GM12874 (cell line): ENCODE measurements around the gene CNTNAP5.

ENCODE experiments used
- TF ChIP-seq, protein P1 (sequence below): IDR thresholded peaks from 2 replicates; pipeline ENCODE4 v1.5.1; 2011; ENCODE audit warnings: low read depth, mild to moderate bottlenecking, control low read depth, low read length, moderate library complexity; ENCODE audit not compliant: insufficient read depth

The CNTNAP5 gene

DNA sequence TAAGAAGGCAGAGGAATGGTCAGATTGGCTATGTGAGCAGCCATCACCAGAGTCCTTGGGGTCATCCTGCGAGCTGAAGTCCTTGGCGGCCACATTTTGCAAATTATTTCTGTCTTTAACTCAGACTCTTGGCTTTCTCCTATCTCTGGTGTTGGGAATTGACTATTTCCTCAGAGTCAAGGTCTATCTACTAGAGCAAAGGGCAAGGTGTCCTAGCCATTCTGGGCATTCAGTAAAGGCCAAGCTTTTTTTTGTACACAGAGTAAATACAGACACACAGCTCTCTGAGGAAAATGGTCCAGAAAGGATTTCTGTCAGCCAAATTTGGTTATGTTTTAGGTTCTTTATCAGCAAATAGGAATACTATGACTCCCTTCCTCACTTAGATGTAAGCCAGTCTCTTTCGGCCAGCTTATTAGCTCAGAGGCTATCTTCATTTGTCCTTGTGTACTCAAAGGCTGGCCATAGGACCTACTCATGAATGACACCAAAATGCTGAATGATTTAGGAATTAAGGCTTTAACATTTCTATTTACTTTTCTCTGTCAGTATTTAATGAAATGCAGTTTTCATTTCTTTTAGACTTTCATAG is 146.5 kb downstream of the CNTNAP5 start:
- TF ChIP-seq, protein P1, sequence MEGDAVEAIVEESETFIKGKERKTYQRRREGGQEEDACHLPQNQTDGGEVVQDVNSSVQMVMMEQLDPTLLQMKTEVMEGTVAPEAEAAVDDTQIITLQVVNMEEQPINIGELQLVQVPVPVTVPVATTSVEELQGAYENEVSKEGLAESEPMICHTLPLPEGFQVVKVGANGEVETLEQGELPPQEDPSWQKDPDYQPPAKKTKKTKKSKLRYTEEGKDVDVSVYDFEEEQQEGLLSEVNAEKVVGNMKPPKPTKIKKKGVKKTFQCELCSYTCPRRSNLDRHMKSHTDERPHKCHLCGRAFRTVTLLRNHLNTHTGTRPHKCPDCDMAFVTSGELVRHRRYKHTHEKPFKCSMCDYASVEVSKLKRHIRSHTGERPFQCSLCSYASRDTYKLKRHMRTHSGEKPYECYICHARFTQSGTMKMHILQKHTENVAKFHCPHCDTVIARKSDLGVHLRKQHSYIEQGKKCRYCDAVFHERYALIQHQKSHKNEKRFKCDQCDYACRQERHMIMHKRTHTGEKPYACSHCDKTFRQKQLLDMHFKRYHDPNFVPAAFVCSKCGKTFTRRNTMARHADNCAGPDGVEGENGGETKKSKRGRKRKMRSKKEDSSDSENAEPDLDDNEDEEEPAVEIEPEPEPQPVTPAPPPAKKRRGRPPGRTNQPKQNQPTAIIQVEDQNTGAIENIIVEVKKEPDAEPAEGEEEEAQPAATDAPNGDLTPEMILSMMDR: no peak

DNA sequence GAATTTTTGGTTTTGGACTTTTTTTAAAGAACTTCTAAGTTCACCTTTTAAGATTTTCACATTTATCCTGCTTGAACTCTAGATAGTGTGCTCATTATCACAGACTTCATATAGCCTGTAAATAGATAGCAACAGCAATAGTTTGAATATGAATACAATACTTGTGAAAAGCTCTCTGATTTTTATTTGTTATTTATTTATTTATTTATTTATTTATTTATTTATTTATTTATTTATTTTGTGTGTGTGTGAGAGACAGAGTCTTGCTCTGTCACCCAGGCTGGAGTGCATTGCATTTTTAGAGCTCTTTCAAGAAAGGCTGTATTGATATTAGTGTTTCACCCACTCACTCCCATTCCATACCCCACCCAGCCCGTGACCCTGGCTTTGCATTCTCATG is 153.6 kb downstream of the CNTNAP5 start:
- TF ChIP-seq, protein P1: no peak

GRCh38 chr2:124180635-124181034 is 155.5 kb downstream of the CNTNAP5 start:
- TF ChIP-seq, protein P1: no peak

- TF ChIP-seq, protein P1: no peak
Measured at GRCh38 chr2:124186801-124187200, 161.7 kb downstream of the CNTNAP5 start.

DNA sequence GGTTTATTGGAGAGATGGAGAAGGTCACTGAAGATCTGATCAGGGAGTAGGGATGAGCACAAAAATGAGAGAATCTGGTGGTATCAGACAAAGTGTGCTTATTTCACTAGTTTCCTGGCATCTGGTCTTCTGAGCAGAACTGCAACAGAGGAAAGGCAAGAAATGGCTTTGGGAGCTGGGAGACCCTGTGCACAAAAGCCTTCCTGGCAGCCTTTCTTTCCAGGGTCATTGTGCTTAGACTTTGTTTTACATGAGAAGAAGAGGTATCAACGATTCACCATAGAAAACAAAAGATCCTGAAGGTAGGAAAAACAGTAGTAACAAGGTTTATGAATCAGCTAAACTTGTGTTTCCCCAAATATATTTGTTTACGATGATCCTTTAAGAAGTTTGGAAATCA is 162.9 kb downstream of the CNTNAP5 start:
- TF ChIP-seq, protein P1: no peak

GRCh38 chr2:124193706-124194105 is 168.6 kb downstream of the CNTNAP5 start:
- TF ChIP-seq, protein P1: no peak

- TF ChIP-seq, protein P1: no peak
Measured at GRCh38 chr2:124201713-124202112, 176.6 kb downstream of the CNTNAP5 start.
